AG09319 (cell line): Measurements from ENCODE around the gene COL13A1.

Experiments used
- DNase-seq: peaks from one replicate; pipeline ENCODE4 v3.0.0-alpha.2; 2010; ENCODE audit warnings: low read depth; ENCODE audit errors: extremely low read depth
- TF ChIP-seq, protein P1 (sequence below): IDR thresholded peaks from 2 replicates; pipeline ENCODE4 v1.5.1; 2011; ENCODE audit warnings: low read depth, mild to moderate bottlenecking, inconsistent platforms, low read length, moderate library complexity

COL13A1 gene

DNA sequence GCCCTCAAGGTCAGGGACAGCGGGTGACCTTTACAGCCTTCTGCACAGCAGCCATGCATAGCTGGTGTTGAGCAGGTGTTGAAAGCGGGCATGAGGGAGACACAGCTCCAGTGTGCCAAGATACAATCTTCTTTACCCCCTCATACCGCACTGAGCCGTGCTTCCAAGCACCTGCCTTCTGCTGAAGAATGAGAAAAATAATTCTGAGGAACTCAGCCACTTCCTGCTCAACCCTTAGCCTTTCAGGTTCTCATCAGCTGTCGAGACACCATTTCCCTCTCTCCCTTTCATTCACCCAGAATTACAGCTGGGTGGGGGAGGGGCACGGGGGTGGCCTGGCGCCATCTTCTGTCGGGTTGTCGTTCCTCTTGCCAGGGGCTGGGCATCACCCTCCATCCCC lies 58.6 kb downstream of the COL13A1 start:
- TF ChIP-seq, protein P1, sequence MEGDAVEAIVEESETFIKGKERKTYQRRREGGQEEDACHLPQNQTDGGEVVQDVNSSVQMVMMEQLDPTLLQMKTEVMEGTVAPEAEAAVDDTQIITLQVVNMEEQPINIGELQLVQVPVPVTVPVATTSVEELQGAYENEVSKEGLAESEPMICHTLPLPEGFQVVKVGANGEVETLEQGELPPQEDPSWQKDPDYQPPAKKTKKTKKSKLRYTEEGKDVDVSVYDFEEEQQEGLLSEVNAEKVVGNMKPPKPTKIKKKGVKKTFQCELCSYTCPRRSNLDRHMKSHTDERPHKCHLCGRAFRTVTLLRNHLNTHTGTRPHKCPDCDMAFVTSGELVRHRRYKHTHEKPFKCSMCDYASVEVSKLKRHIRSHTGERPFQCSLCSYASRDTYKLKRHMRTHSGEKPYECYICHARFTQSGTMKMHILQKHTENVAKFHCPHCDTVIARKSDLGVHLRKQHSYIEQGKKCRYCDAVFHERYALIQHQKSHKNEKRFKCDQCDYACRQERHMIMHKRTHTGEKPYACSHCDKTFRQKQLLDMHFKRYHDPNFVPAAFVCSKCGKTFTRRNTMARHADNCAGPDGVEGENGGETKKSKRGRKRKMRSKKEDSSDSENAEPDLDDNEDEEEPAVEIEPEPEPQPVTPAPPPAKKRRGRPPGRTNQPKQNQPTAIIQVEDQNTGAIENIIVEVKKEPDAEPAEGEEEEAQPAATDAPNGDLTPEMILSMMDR = no peak

DNA sequence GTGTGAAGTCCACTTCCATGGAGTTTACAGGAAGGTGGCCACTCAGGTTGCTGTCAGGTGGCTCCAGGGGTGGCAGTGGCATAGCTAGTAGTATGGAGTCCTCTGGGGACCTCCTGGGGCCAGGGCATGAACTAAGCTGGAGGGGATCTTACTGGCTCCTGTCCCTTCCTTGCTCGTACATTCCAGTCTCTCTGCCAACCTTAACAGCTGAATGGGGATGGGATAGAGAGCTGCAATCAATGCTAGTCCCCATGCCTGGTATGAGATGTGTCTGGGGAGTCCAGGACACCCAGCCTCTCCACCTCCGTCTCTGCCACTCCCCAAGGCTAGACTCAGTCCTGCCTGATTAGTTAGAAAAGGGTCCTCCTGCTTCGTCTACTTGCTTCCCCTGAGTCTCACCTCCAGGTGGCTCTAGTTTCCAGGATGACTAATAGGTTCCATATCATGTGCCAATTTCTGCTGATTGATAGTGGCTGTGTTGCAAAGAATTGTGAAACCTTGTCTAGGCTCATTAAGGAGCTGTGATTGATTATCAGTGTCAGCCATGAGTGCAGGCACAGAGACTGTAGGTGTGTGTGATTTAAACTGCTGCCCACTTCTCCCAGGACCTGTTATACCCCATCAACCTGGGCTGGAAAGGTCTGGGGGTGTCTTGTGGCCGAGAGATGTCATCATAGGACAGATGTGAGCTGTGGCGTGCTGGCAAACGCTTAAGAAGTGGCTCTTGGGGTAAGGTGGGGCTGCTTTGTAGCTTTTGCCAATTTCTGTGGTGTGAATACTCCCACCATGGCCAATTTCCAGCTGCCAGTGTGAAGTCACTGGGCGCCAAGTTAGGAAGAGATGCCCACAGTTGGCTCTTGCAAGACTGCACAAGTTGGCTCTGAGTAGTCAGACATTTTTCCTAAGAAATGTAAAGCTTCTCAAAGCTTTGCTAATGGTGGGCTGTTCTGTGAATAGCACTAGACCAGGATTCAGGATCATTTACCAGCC lies 59.8 kb downstream of the COL13A1 start:
- TF ChIP-seq, protein P1 = peak; percentile 35
- DNase-seq = peak; percentile 70

More for the DNA sequence above, 58.6 kb downstream of the COL13A1 start:
- DNase-seq = no peak

DNA sequence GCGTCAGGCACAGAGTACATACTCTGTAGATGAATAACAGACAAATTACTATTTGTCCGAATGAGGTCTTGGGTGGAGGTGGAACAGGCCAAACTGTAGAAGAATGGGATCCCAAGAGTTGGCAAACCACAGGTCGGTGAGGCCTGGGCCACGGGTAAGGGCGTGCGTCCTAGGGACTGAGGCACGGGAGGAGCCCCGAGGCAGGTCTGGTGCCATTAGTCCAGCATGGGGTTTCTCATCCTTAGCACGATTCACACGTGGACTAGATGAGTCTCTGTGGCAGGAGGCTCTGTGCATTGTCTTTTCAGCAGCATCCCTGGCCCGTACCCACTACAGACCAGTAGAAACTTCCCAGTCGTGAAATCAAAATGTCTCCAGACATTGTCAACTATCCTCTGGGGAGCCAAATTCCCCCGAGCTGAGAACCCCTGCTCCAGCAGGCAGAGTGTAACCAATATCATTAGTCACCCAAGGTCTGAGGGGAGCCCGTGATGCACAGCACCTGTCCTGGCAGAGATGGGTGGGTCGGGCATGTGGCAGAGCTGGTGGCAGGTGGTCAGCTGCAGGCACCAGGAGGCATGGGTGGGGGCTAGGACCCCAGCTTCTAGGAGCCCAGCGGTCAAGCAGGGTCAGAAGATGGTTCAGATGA lies 61.3 kb downstream of the COL13A1 start:
- no peak for DNase-seq

DNA sequence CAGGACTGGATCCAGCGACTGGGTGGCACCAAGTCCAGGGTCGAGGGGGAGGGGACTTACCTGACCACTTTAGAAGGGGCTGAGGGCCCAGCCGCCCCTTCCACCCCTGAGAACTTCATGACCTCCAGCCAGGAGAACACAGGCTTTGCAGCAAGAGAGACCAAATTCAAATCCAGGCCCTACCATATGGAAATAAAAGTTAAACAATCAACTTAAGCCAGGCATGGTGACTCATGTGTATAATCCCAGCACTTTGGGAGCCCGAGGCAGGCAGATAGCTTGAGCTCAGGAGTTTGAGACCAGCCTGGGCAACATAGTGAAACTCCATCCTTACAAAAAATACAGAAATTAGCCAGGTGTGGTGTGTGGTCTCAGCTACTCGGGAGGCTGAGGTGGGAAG lies 61.9 kb downstream of the COL13A1 start:
- DNase-seq = no peak
- TF ChIP-seq, protein P1 = no peak

More for the DNA sequence above, 61.3 kb downstream of the COL13A1 start:
- TF ChIP-seq, protein P1 = no peak

DNA sequence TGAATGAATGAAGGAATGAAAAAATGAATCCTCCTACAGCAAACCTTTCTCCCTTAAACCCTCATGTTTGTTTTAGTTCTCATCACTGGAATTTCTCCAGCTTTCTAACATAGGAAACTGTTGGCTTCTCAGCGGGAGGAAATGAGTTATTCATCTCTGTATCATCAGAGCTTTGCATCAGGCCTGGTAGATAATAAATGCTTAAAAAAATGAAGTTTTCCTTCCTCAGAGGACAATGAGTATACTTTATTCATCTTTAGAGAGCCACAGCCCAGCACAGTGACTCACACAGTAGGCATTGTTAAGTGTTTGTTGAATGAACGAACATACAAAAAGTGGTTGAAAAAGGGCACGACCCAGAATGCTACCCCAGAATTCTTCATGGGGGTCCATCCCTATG lies 62.6 kb downstream of the COL13A1 start:
- TF ChIP-seq, protein P1 = no peak
- no peak for DNase-seq

DNA sequence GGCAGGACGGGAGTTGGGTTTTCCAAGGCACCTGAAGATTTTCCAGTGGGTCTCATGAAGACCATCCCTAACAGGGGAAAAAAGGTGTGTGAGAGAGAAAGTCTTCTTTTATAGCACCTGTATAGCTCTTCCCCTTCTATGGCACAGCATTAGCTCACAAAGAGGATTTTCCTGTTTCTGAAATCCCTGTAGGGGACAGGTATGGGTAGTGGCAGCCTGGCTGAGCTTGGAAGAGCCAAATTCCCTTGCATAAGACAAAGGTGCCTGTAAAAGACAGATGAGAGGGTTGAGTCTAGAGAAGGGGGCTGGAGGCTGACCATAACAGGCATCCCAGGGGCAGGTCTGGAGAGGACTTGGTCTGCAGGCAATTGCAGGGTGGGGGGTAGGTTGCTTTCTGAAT lies 63.7 kb downstream of the COL13A1 start:
- TF ChIP-seq, protein P1 = no peak

DNA sequence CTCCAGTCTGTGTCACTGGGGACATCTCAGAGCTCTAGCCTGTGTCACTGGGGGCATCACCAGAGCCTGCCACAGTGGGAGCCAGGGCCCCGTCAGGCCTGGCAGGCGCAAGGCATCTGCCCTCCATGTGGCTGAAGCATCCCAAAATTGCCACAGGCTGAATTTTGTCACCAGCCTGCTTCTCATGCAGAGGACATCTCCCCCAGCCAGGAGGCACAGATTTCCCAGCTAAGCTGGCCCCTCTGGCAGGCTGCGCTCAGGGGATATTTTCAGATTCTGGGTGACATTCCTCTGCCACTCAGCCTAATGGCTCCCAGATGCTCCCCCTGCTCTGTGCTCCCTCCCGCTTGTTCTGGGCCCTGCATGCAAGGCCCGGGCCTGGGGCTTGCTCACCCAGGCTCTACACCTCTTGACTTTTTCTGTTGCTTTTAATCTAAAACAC lies 64.6 kb downstream of the COL13A1 start:
- DNase-seq = no peak
- TF ChIP-seq, protein P1 = no peak

More for the DNA sequence above, 63.7 kb downstream of the COL13A1 start:
- no peak for DNase-seq
